WI38 (cell line): Measurements from ENCODE around the gene EXOSC9.

Source experiments
- H3K4me3 ChIP-seq: 2 replicates; pipeline ENCODE4 v1.5.1; 2011; ENCODE audit warnings: low read depth, mild to moderate bottlenecking, control low read depth, low read length
- TF ChIP-seq, protein P1 (sequence below): IDR thresholded peaks from 2 replicates; pipeline ENCODE4 v1.5.1; 2012; ENCODE audit warnings: low read depth, mild to moderate bottlenecking, control low read depth, low read length

Gene EXOSC9

DNA sequence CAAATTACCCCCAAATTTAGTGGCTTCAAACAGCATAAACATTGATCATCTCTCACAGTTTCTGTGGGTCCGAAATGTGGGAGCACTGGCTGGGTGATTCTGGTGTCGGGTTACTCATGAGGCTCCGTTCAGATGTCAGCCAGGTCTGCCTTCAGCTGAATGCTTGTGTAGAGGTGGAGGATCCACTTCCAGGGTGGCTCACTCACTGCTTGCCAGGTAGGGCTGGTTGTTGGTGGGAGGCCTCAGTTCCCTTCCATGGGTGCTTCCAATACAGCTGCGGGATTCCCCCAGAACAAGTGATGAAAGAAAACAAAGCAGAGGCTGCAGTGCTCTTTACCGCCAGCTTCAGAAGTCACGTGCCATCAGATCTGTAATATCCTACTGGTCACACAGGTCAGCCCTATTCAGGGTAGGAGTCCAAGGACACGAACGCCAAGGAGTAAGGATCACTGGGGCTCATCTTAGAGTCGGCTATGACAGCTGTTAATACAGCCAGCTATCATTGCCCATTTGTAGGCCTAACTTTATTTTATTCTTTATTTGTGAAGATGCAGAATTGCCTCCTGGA, 35.1 kb upstream of the EXOSC9 start:
- H3K4me3 ChIP-seq = no peak overlapping the region
- TF ChIP-seq, protein P1, sequence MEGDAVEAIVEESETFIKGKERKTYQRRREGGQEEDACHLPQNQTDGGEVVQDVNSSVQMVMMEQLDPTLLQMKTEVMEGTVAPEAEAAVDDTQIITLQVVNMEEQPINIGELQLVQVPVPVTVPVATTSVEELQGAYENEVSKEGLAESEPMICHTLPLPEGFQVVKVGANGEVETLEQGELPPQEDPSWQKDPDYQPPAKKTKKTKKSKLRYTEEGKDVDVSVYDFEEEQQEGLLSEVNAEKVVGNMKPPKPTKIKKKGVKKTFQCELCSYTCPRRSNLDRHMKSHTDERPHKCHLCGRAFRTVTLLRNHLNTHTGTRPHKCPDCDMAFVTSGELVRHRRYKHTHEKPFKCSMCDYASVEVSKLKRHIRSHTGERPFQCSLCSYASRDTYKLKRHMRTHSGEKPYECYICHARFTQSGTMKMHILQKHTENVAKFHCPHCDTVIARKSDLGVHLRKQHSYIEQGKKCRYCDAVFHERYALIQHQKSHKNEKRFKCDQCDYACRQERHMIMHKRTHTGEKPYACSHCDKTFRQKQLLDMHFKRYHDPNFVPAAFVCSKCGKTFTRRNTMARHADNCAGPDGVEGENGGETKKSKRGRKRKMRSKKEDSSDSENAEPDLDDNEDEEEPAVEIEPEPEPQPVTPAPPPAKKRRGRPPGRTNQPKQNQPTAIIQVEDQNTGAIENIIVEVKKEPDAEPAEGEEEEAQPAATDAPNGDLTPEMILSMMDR = no peak

GRCh38 chr4:121767166-121767565, 34.0 kb upstream of the EXOSC9 start:
- TF ChIP-seq, protein P1 = no peak
- no peak overlapping the region for H3K4me3 ChIP-seq

DNA sequence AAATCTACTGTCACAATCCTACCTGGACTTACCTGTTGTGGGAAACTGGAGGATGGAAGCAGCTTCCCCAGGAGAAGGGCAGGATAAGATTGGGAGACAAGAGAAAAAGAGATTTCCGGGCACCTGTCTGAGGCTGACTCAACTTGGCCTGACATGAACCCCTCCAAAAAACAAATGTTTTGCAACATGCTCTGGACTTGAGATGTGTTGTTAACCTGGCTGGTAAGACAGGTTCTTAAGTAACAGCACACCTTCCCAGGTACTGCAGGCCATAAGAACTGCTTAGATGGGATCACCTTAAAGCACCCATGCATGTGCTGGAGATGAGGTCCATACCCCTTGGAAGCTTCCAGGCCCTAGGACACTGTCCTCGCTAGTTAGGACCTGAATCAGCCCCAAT, 31.8 kb upstream of the EXOSC9 start:
- H3K4me3 ChIP-seq = no peak overlapping the region
- TF ChIP-seq, protein P1 = no peak

DNA sequence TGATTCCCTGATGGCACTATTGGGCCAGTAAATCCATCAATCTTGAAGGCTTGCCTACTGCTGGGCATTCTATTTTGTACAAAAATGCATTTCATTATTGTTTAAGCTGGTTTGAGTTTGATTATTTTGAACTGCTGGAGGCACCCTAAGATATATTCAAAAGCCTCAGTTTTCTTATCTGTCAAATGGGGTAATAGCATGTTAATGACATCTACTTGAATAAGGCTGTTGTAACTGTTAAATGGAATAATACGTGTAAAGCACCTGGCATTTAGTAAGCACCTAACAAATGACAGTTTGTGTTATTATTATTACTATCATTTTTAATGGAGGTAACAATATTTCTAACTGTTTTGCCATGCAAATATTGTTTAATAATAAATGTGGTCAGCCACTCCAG, 29.3 kb upstream of the EXOSC9 start:
- TF ChIP-seq, protein P1 = no peak
- H3K4me3 ChIP-seq = no peak overlapping the region

DNA sequence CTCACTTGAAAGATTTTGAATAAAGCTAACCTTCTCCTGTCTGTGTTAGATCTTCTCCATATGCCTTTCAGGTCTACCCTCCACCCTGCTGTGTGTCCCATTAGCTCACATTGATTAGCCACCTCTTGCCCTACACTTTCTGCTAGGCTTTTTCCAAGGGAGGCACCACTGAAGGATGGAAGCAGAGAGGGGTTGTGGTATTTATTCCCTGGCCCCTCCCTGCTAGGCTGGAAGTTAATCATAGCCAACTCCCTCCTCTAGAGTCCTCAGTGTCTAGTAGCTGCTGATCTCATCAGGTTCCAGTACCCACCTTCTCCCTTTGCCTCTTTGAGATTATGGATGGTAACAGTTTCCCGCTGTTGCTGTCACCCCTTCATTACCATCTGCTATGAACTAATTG, 27.2 kb upstream of the EXOSC9 start:
- no peak overlapping the region for H3K4me3 ChIP-seq
- TF ChIP-seq, protein P1 = no peak

- H3K4me3 ChIP-seq = no peak overlapping the region
- TF ChIP-seq, protein P1 = no peak
Observed at GRCh38 chr4:121776610-121777401, 24.3 kb upstream of the EXOSC9 start.

- TF ChIP-seq, protein P1 = no peak
- no peak overlapping the region for H3K4me3 ChIP-seq
Observed at GRCh38 chr4:121777625-121778024, 23.5 kb upstream of the EXOSC9 start.
